Stimulated activated CD8-positive, alpha-beta memory T cell treated with anti-CD3 and anti-CD28 coated beads, Interleukin-2, amount 100 ng/mL, for 1 hour (primary cell): ENCODE results near the gene MAGEH1.
A peak's percentile ranks its signal among the peaks of the same experiment; 100 is the strongest.
"Not testable (repeated sequence)": the region's sequence is repeated elsewhere in the genome, so short reads cannot be mapped to it uniquely, and the experiment has no call there.

ENCODE experiments used
- DNase-seq, 2 donors: peaks; one replicate each; pipeline ENCODE4 v3.0.0-alpha.2; 2020; ENCODE audit warnings: low read depth in 2 of 2

The MAGEH1 gene

GRCh38 chrX:55451990-55452832 lies at the start of gene MAGEH1:
Gene MAGEH1 (plus strand): TSS chrX:55452127. CDS start chrX:55452375, 248 bp downstream.
- DNase-seq: peak; percentile 51 to 65

- not testable (repeated sequence) for DNase-seq
These were observed 24.8 kb upstream of the MAGEH1 start for GRCh38 chrX:55427079-55427478.

GRCh38 chrX:55443468-55443867 lies 8.5 kb upstream of the MAGEH1 start:
- not testable (repeated sequence) for DNase-seq

- no peak for DNase-seq
These were observed 1.7 kb upstream of the MAGEH1 start for GRCh38 chrX:55450259-55450658.

GRCh38 chrX:55451141-55451540 lies 786 bp upstream of the MAGEH1 start:
- no peak for DNase-seq

GRCh38 chrX:55451626-55451989 lies 319 bp upstream of the MAGEH1 start:
- no peak for DNase-seq

GRCh38 chrX:55452833-55453124 lies 852 bp downstream of the MAGEH1 start:
- no peak for DNase-seq

GRCh38 chrX:55455708-55456107 lies 3.8 kb downstream of the MAGEH1 start:
- DNase-seq: not testable (repeated sequence)

GRCh38 chrX:55459426-55459825 lies 7.5 kb downstream of the MAGEH1 start:
- not testable (repeated sequence) for DNase-seq

GRCh38 chrX:55459926-55460325 lies 8.0 kb downstream of the MAGEH1 start:
- DNase-seq: not testable (repeated sequence)

GRCh38 chrX:55464050-55464449 lies 12.1 kb downstream of the MAGEH1 start:
- not testable (repeated sequence) for DNase-seq

GRCh38 chrX:55465108-55465507 lies 13.2 kb downstream of the MAGEH1 start:
- not testable (repeated sequence) for DNase-seq

- not testable (repeated sequence) for DNase-seq
These were observed 13.9 kb downstream of the MAGEH1 start for GRCh38 chrX:55465791-55466190.

GRCh38 chrX:55479956-55480355 lies 28.0 kb downstream of the MAGEH1 start:
- DNase-seq: not testable (repeated sequence)

GRCh38 chrX:55480390-55481062 lies 28.6 kb downstream of the MAGEH1 start:
- no peak for DNase-seq

GRCh38 chrX:55484948-55485347 lies 33.0 kb downstream of the MAGEH1 start:
- no peak for DNase-seq

- DNase-seq: no peak
These were observed 34.8 kb downstream of the MAGEH1 start for GRCh38 chrX:55486736-55487135.

- no peak for DNase-seq
These were observed 35.2 kb downstream of the MAGEH1 start for GRCh38 chrX:55487143-55487542.

- DNase-seq: no peak
These were observed 36.2 kb downstream of the MAGEH1 start for GRCh38 chrX:55488006-55488592.

- peak; percentile 45 for DNase-seq
These were observed 36.8 kb downstream of the MAGEH1 start for GRCh38 chrX:55488593-55489313.

GRCh38 chrX:55489314-55490009 lies 37.5 kb downstream of the MAGEH1 start, which contains the start of gene USP51:
Gene USP51 (minus strand): TSS chrX:55489848. CDS start chrX:55488939, 909 bp downstream.
- no peak for DNase-seq
